Lower lobe of right lung (tissue), 2 donors: ENCODE data around the gene MMP24. TPM values are rescaled to one million over a fixed set of nuclear protein-coding genes. Genes with fewer than 3 reads are reported as not detected.

Experiments used
- ATAC-seq, 2 donors: fragments of 200-7000 bp; cut with Tn5 transposase; one replicate each; pipeline ENCODE4 v1.9.1; 2020 to 2022; ENCODE audit warnings: mild to moderate bottlenecking in 2 of 2, moderate library complexity in 2 of 2
- DNase-seq: peaks from one replicate; pipeline ENCODE4 v3.0.0-alpha.2; 2020
- H3K27ac ChIP-seq: fragments of 200-600 bp; one replicate; pipeline ENCODE4 v1.8.0; 2022
- H3K27me3 ChIP-seq: fragments of 200-600 bp; one replicate; pipeline ENCODE4 v1.8.0; 2022; ENCODE audit warnings: low read depth
- H3K36me3 ChIP-seq: fragments of 200-600 bp; one replicate; pipeline ENCODE4 v1.8.0; 2022; ENCODE audit warnings: mild to moderate bottlenecking
- H3K4me1 ChIP-seq: fragments of 200-600 bp; one replicate; pipeline ENCODE4 v1.8.0; 2022
- H3K4me3 ChIP-seq: fragments of 200-600 bp; one replicate; pipeline ENCODE4 v1.8.0; 2022; ENCODE audit warnings: mild to moderate bottlenecking
- H3K9me3 ChIP-seq: fragments of 200-600 bp; one replicate; pipeline ENCODE4 v1.8.0; 2022
- intact Hi-C: fragments of 100-400 bp; cut with DNase I; formaldehyde crosslinking; loops from one replicate; pipeline ENCODE4 v1.11.0; 2022
- total RNA-seq: library from RNA; stranded (reverse); fragmentation: NEBNext Ultra II Directional; extraction: Animal tissue kit (Norgen Biotek cat#: 25700); gene quantifications from one replicate; pipeline ENCODE4 v1.2.1, GENCODE V29; 2021
- TF ChIP-seq, protein P1 (sequence below): fragments of 200-600 bp; IDR thresholded peaks from one replicate; pipeline ENCODE4 v1.8.0; 2022; ENCODE audit warnings: antibody characterized with exemption, mild to moderate bottlenecking
- donor health status: DM: no; HTN: yes; CAD: no; lungs with severe emphysema.

Gene MMP24
- total RNA-seq, 1 donor from 2014 or later, result 5.3 TPM

DNA sequence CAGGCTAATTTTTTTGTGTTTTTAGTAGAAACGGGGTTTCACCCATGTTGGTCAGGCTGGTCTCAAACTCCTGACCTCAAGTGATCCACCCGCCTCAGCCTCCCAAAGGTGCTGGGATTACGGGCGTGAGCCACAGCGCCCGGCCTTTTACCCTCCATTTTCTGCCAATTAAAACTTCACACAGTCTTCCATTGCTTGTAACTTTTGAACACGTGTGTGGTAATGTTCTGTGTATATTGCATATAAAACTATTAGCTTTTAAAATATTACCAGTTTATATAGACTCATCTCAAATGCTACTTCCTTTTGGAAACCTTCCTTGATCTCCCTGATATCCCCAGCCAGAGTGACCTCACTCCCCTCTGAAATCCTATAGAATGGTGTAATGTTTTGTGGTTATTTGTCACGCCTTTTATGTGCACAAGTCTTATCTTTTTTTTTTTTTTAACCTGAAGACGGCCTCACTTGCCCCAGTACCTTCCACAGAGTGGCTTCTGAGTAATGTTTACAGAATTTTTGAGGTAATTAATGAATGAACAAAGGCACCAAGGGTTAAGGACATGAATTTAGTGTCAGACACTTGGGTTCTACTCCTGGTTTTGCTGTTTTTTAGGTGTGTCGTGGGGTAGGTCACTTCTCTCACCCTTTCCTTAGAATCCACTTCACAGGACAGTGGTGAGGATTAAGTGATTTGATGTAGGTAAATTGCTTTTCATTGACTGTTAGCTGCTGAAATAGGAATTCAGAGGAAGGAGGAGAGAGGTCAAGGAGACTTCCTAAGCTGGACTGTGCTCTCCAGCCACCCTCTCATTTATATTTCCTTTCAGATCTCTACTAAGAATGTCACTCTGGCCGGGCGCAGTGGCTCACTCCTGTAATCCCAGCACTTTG, 11.2 kb upstream of the MMP24 start:
- Histone ChIP-seq H3K4me3 (no peak overlapping the region), H3K27me3 (no peaks in the 10 kb centered on the region), H3K4me1 (no peaks in the 10 kb centered on the region), H3K36me3 (peaks cover 33% of the 10 kb centered on the region), H3K27ac (no peak overlapping the region), H3K9me3 (no peaks in the 10 kb centered on the region)
- TF ChIP-seq, protein P1, sequence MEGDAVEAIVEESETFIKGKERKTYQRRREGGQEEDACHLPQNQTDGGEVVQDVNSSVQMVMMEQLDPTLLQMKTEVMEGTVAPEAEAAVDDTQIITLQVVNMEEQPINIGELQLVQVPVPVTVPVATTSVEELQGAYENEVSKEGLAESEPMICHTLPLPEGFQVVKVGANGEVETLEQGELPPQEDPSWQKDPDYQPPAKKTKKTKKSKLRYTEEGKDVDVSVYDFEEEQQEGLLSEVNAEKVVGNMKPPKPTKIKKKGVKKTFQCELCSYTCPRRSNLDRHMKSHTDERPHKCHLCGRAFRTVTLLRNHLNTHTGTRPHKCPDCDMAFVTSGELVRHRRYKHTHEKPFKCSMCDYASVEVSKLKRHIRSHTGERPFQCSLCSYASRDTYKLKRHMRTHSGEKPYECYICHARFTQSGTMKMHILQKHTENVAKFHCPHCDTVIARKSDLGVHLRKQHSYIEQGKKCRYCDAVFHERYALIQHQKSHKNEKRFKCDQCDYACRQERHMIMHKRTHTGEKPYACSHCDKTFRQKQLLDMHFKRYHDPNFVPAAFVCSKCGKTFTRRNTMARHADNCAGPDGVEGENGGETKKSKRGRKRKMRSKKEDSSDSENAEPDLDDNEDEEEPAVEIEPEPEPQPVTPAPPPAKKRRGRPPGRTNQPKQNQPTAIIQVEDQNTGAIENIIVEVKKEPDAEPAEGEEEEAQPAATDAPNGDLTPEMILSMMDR, result no peak
- ATAC-seq (no peak), DNase-seq (no peak)
- intact Hi-C loops, result no loop called here

DNA sequence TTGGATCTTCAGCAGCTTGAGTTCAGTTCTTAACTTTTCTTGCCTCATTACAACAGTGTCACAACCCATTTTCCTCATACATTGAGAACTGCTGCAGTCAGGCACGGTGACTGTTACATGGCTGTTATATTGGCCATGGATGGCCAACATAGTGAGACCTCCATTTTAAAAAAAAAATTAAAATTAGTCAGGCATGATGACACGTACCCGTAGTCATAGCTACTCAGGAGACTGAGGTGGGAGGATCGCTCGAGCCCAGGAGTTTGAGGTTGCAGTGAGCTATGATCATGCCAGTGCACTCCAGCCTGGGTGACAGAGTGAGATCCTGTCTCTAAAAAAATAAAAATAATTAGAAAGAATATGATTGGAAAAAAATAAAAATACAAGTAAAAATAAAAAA, 9.9 kb upstream of the MMP24 start:
- H3K27me3 ChIP-seq, result no peaks in the 10 kb centered on the region
- H3K36me3 ChIP-seq, result peaks cover 28% of the 10 kb centered on the region
- DNase-seq (no peak), ATAC-seq (no peak)
- no peaks in the 10 kb centered on the region for H3K4me1 ChIP-seq
- TF ChIP-seq, protein P1, result no peak
- intact Hi-C loops, result no loop called here
- no peaks in the 10 kb centered on the region for H3K9me3 ChIP-seq
- H3K4me3 ChIP-seq, result no peak overlapping the region
- H3K27ac ChIP-seq, result no peak overlapping the region

DNA sequence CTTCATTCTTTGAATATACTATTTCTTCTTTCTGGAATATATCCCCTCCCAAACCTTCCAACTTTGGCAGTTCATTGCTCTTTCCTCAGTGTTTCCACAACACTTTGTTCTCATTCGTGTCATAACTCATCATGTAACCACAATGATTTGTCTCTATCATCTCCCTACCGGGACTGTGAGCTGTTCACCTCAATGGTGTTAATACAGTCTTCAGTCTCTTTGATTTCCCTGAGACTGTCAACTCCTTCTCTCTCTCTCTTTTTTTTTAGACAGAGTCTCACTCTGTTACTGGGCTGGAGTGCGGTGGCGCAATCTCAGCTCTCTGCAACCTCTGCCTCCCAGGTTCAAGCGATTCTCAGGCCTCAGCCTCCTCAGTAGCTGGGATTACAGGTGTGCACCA, 2.5 kb upstream of the MMP24 start:
- TF ChIP-seq, protein P1, result no peak
- Histone ChIP-seq H3K36me3 (no peaks in the 10 kb centered on the region), H3K27me3 (no peaks in the 10 kb centered on the region), H3K27ac (no peak overlapping the region), H3K4me3 (no peak overlapping the region), H3K4me1 (peaks cover 8% of the 10 kb centered on the region), H3K9me3 (no peaks in the 10 kb centered on the region)
- no peak for ATAC-seq
- no peak for DNase-seq
- intact Hi-C loops, result no loop called here

DNA sequence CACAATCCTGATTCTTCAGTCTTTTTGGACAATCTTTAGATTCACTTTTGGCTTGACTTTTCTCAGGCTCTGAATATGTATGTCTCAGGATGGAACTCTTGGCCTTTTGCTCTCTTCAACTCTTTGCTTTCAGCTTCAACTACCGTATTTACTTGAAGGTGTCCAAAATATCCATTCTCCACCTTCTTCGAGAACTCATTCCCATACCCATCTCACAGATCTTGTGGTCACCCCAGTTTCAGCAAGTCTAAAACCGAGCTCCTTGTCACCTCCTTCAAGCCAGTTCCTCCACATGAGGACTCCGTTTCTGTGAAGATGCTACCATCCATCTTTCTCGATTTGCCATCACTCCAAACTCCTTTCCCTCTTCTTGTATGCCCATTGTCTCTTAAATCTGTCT, 2.0 kb upstream of the MMP24 start:
- no peaks in the 10 kb centered on the region for H3K36me3 ChIP-seq
- no peak for DNase-seq
- H3K4me1 ChIP-seq, result peaks cover 8% of the 10 kb centered on the region
- no peak for ATAC-seq
- no peaks in the 10 kb centered on the region for H3K27me3 ChIP-seq
- H3K9me3 ChIP-seq, result no peaks in the 10 kb centered on the region
- TF ChIP-seq, protein P1, result no peak
- intact Hi-C loops, result no loop called here
- no peak overlapping the region for H3K4me3 ChIP-seq
- H3K27ac ChIP-seq, result no peak overlapping the region

DNA sequence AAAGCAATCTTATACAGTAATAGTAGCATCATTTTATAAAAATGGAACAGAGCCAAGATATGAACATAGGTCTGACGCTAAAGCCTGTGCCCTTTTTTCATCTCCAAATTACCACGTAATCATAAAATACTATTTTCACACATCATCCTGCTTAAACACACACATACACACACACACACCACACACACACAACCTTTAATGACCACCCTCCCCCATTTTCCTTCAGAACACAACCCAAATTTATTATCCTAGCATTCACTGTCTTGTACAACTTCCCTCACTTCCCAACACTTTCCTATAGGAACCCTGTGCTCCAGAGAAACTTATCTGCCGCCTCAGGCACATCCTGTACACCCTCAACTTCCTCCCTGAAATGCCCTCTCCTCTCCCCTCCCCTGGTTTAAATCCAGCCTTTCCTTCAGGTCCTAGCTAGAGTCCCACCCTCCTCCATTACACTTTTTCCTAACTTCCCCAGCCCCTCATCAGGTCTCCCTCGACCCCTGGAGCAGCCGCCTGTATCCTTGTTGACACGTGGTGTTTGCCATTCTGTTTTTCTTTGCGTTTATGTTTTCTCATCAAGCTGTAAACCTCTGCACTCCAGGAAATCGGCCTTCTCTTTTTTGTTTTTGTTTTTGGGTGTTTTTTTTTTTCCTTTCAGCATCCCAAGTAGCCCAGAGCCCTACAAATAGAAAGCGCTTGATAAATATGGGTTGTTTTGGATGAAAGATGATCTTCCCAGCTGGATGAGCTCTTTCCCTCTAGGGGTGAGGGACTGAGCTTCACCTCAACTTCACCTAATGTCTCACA, 968 bp upstream of the MMP24 start:
- no peak overlapping the region for H3K4me3 ChIP-seq

More for the DNA sequence above, 968 bp upstream of the MMP24 start:
- intact Hi-C loops, result no loop called here
- Histone ChIP-seq H3K27me3 (no peaks in the 10 kb centered on the region), H3K27ac (no peak overlapping the region), H3K9me3 (no peaks in the 10 kb centered on the region), H3K36me3 (no peaks in the 10 kb centered on the region), H3K4me1 (peaks cover 8% of the 10 kb centered on the region)
- no peak for DNase-seq
- no peak for ATAC-seq
- TF ChIP-seq, protein P1, result no peak
